OCI-M1 (cell line): Measurements from ENCODE around the gene ETV6.
A peak's percentile ranks its signal among the peaks of the same experiment; 100 is the strongest.

Experiments used
- DNase-seq: peaks from one replicate; lab custom pipeline; 2025; lab: John Stamatoyannopoulos, UW

ETV6 gene

DNA sequence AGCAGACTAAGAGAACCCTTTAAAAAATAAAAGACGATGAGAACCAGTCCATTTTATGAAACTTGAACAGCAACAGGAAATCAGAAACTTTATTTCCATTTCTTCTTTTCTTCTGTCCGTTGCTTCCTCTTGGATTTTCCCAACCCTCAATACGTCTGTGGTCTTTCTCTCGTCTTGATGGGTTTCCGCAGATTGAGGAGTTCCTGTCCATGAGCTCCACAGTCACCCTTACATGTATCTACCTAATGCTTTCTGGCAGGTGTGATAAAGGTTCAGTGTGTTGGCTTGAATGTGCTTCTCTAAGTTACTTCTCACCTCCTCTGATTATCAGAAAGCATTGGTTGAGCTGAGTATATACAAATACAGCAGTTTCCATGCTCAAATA is 110.0 kb downstream of the ETV6 start:
- no peak for DNase-seq

DNA sequence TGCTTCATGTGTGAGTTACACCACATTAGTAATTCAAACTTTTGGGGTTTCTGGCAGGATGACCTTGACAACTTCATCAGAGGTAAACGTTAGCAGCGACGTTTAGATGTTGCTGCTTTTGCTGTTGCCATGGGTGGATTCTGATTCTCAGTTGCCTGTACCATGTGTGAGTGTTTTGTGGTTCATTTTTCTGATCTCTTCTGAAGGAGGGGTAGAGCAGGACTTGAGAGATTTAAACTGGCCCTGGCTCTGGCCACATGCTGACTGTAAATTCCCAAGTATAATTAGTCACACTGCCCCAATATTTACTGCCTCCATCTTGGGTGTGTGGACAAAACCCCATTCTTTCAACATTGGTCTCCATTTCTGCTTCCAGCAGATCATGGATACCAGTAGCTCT is 110.4 kb downstream of the ETV6 start:
- no peak for DNase-seq

DNA sequence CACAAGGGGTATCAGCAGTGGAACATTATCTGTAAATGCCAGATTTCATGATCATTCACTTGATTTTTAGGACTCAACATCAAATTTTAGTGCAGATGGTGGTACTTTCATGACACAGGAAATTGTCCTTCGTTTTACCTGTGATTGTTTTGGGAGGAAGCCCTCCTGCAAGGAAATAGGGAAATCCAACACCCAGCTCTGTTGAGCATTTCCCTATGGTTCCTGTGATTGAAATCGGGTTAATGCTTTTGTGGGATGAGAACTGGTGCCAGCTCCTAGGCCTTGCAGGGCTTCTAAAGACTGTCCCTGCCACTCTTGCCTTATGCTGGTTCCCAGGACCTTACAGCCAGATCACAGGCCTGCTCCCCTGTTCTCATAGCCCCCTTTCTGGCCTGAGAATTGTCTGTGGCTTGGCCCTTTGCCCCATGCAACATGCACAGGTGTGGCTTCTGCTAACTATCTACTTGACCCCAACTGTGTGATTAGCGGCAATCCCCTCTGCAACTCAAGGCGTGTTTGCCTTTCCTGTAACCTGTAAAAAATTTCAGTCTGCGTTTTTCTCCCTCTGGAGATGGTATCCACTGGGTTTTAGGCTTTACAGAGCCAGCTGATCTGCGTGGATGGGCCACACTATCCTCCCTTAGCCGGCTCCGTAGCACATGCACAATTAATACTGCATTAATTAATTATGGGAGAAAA is 112.5 kb downstream of the ETV6 start:
- DNase-seq = no peak

GRCh38 chr12:11762723-11763326 is 113.4 kb downstream of the ETV6 start:
- DNase-seq = no peak

- DNase-seq = no peak
Observed at GRCh38 chr12:11763760-11764520, 114.5 kb downstream of the ETV6 start.

GRCh38 chr12:11764837-11765236 is 115.4 kb downstream of the ETV6 start:
- peak; percentile 56 for DNase-seq

DNA sequence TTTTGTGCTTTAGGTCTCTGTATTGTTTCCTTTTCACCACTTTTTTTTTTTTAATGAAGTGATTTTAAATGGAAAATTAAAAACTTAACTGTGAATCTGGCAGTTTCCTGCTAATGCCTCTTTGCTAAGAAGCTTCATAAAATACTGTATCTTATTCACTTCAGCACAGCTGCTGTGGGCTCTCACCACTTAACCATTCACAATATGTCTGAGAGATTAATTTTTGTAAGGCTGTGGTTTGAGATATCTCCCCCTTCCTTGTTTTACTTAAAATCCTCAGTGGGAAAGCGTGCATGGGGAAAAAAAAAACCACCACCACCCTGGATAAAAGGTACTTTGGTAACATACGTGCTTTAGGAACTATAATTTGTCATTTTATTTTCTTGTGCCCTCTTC is 115.9 kb downstream of the ETV6 start:
- peak; percentile 69 for DNase-seq

DNA sequence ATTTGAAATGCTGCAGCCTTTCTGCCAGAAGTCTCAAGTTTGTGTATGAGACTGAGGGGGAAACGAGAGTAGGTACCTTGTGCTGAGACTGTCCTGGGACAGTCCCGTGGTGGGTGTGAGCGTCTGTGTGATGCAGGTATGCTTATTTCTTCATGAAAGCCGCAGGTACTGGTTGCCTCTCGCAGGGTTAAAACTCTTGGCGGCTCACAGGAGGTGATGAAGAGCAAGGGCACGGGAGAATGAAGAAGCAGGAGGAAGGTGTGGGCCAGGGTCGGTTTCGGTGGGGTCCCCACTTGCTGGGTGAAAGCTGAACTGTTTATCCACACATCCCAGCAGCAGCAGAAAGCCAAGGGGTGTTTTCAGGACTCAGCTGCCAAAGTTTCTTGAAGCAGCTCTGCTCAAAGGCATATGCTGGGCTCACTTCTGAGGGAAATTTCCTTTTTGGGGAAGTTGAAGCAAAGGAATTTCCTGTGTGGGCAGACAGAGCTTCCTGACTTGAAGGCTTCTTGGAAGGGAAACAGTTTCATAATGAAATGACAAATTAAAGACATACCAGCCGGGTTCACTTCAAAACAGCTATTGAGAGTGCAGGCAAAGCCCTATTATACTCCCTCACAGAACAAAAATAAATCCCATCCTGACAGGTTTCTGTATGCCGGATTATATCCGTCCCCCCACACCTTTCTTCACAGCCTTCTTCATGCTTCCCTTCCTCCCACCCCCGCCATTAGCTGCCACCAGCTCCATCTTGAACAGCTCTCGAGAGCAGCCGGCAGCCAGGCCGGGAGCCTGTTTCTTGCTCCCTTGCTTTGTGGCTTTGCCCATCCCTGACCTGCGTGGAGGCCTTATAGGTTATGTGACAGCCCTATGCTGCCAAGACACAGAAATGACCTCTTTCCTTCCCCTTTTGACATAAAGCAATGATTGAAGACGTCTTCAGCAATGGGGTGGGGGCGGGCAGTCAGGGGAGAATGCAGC is 116.6 kb downstream of the ETV6 start:
- DNase-seq = peak; percentile 32

GRCh38 chr12:11767029-11767724 is 117.7 kb downstream of the ETV6 start:
- no peak for DNase-seq

DNA sequence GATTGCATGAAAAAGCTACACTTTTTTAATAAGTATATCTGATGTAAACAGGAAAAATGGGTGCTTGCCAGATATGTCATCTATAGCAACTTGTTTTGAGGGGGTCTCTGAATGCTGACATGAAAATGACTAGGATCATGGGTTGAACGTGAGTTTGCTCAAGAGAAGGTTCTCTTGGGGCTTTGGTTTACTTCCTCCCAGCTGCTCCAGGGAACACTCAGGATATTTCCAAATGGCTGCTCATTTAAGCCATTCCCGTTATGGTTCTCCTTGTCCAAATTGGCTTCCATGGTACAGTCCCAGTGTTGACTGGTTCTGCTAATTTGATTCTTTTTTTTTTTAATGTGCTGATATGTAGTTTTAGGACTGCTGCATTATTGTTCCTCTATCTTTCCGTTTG is 118.3 kb downstream of the ETV6 start:
- no peak for DNase-seq

GRCh38 chr12:11768233-11768965 is 118.9 kb downstream of the ETV6 start:
- DNase-seq = no peak

- no peak for DNase-seq
Observed at GRCh38 chr12:11769723-11770514, 120.4 kb downstream of the ETV6 start.

- DNase-seq = peak; percentile 13
Observed at GRCh38 chr12:11771356-11771755, 121.9 kb downstream of the ETV6 start.

GRCh38 chr12:11771895-11772502 is 122.5 kb downstream of the ETV6 start:
- peak; percentile 10 for DNase-seq

GRCh38 chr12:11773889-11774677 is 124.6 kb downstream of the ETV6 start:
- peak; percentile 83 for DNase-seq

- DNase-seq = no peak
Observed at GRCh38 chr12:11774821-11775220, 125.3 kb downstream of the ETV6 start.

GRCh38 chr12:11776316-11776715 is 126.8 kb downstream of the ETV6 start:
- no peak for DNase-seq

DNA sequence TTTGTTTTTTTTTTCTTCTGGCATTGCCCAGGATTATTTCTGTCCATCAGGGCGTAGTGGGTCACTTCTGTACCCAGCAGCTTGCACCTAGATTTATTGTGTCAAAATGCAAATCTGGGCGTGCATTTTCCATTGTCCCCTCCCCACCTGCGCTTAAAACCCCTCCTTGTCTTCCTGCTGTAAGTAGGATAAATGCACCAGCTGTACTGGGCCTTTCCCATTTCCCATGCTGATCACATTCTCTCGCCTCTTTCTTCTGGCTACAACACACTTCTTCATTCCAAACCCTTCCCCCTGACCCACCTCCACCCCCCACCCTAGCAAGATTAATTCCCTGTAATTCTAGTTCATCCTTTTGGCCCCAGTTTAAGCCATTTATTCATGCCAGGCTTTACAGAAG is 128.0 kb downstream of the ETV6 start:
- DNase-seq = no peak

DNA sequence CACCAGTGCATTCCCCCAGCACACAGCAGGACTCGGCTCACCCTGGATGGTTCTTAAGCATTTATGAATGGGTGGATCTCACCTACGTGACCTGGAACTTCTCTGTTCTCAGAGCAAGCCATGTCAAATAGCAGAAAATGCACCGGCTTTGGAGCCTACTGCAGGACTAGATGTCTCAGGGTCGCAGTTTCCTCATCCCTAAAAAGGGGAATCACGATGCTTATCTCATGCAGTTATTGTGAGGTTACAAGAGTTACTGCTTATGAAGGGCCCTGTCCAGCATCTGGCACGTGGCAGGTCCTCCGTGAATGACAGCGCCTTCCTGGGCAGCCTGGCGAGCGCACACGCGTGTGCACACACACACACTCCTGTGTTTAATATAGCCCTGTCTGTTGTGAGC is 128.5 kb downstream of the ETV6 start:
- peak; percentile 31 for DNase-seq
